Fibroblast of lung (primary cell): ENCODE measurements around the gene SGMS2. TPM values are rescaled to one million over a fixed set of nuclear protein-coding genes. Genes with fewer than 3 reads are reported as not detected.

Experiments
- DNase-seq, 2 donors: peaks; one replicate each; pipeline versions ENCODE4 v3.0.0 to v3.0.0-alpha.2; 2010; ENCODE audit warnings: low read depth in 2 of 2
- H2AFZ ChIP-seq: 2 replicates; pipeline ENCODE4 v1.5.1; 2012; ENCODE audit warnings: low read length, control low read depth, inconsistent platforms
- H3K27ac ChIP-seq: 2 replicates; pipeline ENCODE4 v1.5.1; 2011; ENCODE audit warnings: low read length, control low read depth; ENCODE audit not compliant: insufficient read depth
- H3K27me3 ChIP-seq: 2 replicates; pipeline ENCODE4 v1.5.1; 2011; ENCODE audit warnings: mild to moderate bottlenecking, low read length; ENCODE audit not compliant: control insufficient read depth, insufficient read depth
- H3K36me3 ChIP-seq: 2 replicates; pipeline ENCODE4 v1.5.1; 2011; ENCODE audit warnings: low read length; ENCODE audit not compliant: control insufficient read depth, insufficient read depth
- H3K4me1 ChIP-seq: 2 replicates; pipeline ENCODE4 v1.5.1; 2011; ENCODE audit warnings: low read length; ENCODE audit not compliant: control insufficient read depth, insufficient read depth; ENCODE audit errors: extremely low read depth
- H3K4me2 ChIP-seq: 2 replicates; pipeline ENCODE4 v1.5.1; 2011; ENCODE audit warnings: low read length, control low read depth; ENCODE audit not compliant: insufficient read depth; ENCODE audit errors: extremely low read depth
- H3K4me3 ChIP-seq, 4 experiments: fragments of 200-600 bp in 1 of 4; sonication (generic) in 1 of 4; replicated peaks in 1 of 4; 2 replicates each; pipeline ENCODE4 v1.5.1; 2011 to 2016; ENCODE audit warnings: low read length in 4 of 4, low read depth in 3 of 4, mild to moderate bottlenecking in 3 of 4, control low read depth in 2 of 4, inconsistent platforms in 1 of 4, mixed read lengths in 1 of 4; ENCODE audit not compliant: insufficient read depth in 1 of 4; ENCODE audit errors: control extremely low read depth in 1 of 4
- H3K79me2 ChIP-seq: 2 replicates; pipeline ENCODE4 v1.5.1; 2012; ENCODE audit warnings: mild to moderate bottlenecking, low read length, inconsistent platforms; ENCODE audit not compliant: control insufficient read depth, insufficient read depth
- H3K9ac ChIP-seq: 2 replicates; pipeline ENCODE4 v1.5.1; 2011; ENCODE audit warnings: mild to moderate bottlenecking, low read length, control low read depth; ENCODE audit not compliant: insufficient read depth
- H3K9me3 ChIP-seq: 2 replicates; pipeline ENCODE4 v1.5.1; 2012; ENCODE audit warnings: low read depth, low read length; ENCODE audit not compliant: control insufficient read depth, insufficient read depth
- H4K20me1 ChIP-seq: 2 replicates; pipeline ENCODE4 v1.5.1; 2011; ENCODE audit warnings: low read length; ENCODE audit not compliant: control insufficient read depth, insufficient read depth; ENCODE audit errors: extremely low read depth
- CTCF ChIP-seq, 2 donors: IDR thresholded peaks in 1 of 2; conservative IDR thresholded peaks in 1 of 2; 1 replicate in 1 of 2; 2 replicates in 1 of 2; pipeline ENCODE4 v1.5.1; 2011 to 2012; ENCODE audit warnings: low read length in 2 of 2, control low read depth in 1 of 2, inconsistent platforms in 1 of 2, low read depth in 1 of 2, mild to moderate bottlenecking in 1 of 2
- EZH2 ChIP-seq: IDR thresholded peaks from 2 replicates; pipeline ENCODE4 v1.5.1; 2012; ENCODE audit warnings: low read length, control low read depth, mild to moderate bottlenecking; ENCODE audit errors: missing control alignments
- polyA plus RNA-seq, 2 donors: library from polyadenylated mRNA; depleted of rRNA in 1 of 2; stranded (reverse) in 1 of 2; unstranded in 1 of 2; fragments of >200 nt; gene quantifications; 2 replicates each; pipeline ENCODE4 v1.2.1, GENCODE V29; 2011 to 2012; ENCODE audit warnings: missing spikeins in 1 of 2
- total RNA-seq: library from RNA; depleted of rRNA; stranded (reverse); fragments of >200 nt; gene quantifications from 2 replicates; pipeline ENCODE4 v1.2.1, GENCODE V29; 2014

SGMS2 gene
- total and polyA plus RNA-seq, 2 donors (not counting 1 experiment from before 2014, with no cell fraction given), result 63.7 to 82.7 TPM

- no peak overlapping the region for H2AFZ ChIP-seq
- H3K27ac ChIP-seq, result no peak overlapping the region
- no peaks in the 10 kb centered on the region for H3K27me3 ChIP-seq
- peaks cover 4% of the 10 kb centered on the region for H3K4me1 ChIP-seq
- peaks cover 32% of the 10 kb centered on the region for H3K79me2 ChIP-seq
- H3K4me2 ChIP-seq, result no peak overlapping the region
- no peaks in the 10 kb centered on the region for H3K9me3 ChIP-seq
- H3K36me3 ChIP-seq, result no peaks in the 10 kb centered on the region
- H4K20me1 ChIP-seq, result no peaks in the 10 kb centered on the region
- no peak overlapping the region for H3K9ac ChIP-seq
- no peak for DNase-seq
- TF ChIP-seq EZH2 (no peak), CTCF (conservative IDR thresholded peaks at IDR 0.05 in 1 of 2, IDR thresholded peaks at IDR 0.05 in 1 of 2; ENCODE audit: low read depth in 1 of 2, low read length in 2 of 2) (no peak)
- no peak overlapping the region for H3K4me3 ChIP-seq
Observed at GRCh38 chr4:107831140-107831539, 6.4 kb downstream of the SGMS2 start.

- DNase-seq, result no peak
- no peak overlapping the region for H2AFZ ChIP-seq
- H3K4me3 ChIP-seq, result no peak overlapping the region
- no peak overlapping the region for H3K9ac ChIP-seq
- no peaks in the 10 kb centered on the region for H3K4me1 ChIP-seq
- H3K27ac ChIP-seq, result no peak overlapping the region
- H4K20me1 ChIP-seq, result no peaks in the 10 kb centered on the region
- peaks cover 29% of the 10 kb centered on the region for H3K79me2 ChIP-seq
- no peaks in the 10 kb centered on the region for H3K36me3 ChIP-seq
- no peaks in the 10 kb centered on the region for H3K27me3 ChIP-seq
- no peak for TF ChIP-seq CTCF (conservative IDR thresholded peaks at IDR 0.05 in 1 of 2, IDR thresholded peaks at IDR 0.05 in 1 of 2; ENCODE audit: low read depth in 1 of 2, low read length in 2 of 2)
- H3K4me2 ChIP-seq, result no peak overlapping the region
- H3K9me3 ChIP-seq, result no peaks in the 10 kb centered on the region
Observed at GRCh38 chr4:107832275-107832807, 7.6 kb downstream of the SGMS2 start.

GRCh38 chr4:107834241-107834794 lies 9.6 kb downstream of the SGMS2 start:
- H3K9ac ChIP-seq, result no peak overlapping the region
- H3K27ac ChIP-seq, result no peak overlapping the region
- no peaks in the 10 kb centered on the region for H3K27me3 ChIP-seq
- no peaks in the 10 kb centered on the region for H4K20me1 ChIP-seq
- H3K4me2 ChIP-seq, result no peak overlapping the region
- H2AFZ ChIP-seq, result no peak overlapping the region
- no peaks in the 10 kb centered on the region for H3K36me3 ChIP-seq
- TF ChIP-seq EZH2 (no peak), CTCF (conservative IDR thresholded peaks at IDR 0.05 in 1 of 2, IDR thresholded peaks at IDR 0.05 in 1 of 2; ENCODE audit: low read depth in 1 of 2, low read length in 2 of 2) (no peak)
- no peaks in the 10 kb centered on the region for H3K9me3 ChIP-seq
- DNase-seq, result no peak
- H3K4me3 ChIP-seq, result no peak overlapping the region
- peaks cover 26% of the 10 kb centered on the region for H3K79me2 ChIP-seq
- no peaks in the 10 kb centered on the region for H3K4me1 ChIP-seq
